Measurements from ENCODE around the gene CERK.

DNA sequence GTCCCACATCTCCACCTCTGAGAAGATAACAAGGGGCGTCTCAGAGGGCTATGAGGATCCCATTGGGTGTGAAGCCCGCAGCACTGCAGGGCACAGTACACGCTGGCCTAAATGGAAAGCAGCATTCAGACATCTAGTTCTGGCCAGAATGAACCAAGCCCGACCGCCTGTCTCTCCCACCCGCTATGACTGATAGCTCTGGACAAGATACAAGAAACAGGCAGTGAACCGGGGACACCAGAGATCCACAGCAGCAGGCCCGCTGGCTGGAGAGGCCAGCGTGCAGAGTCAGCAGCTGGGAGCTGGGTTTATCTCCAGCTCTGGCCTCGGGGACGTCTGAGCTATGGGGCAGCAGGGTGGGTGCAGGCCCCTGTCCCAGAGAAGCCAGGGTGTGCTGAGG, 9.6 kb downstream of the CERK start:
- no peak for TF ChIP-seq TAF1 (CRISPR knock-in tag; IDR thresholded peaks at IDR 0.05)
- TF ChIP-seq, protein P1, sequence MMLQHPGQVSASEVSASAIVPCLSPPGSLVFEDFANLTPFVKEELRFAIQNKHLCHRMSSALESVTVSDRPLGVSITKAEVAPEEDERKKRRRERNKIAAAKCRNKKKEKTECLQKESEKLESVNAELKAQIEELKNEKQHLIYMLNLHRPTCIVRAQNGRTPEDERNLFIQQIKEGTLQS (CRISPR knock-in tag; IDR thresholded peaks at IDR 0.05), result no peak

Data from HepG2 (cell line).